Keratinocyte (primary cell): ENCODE measurements around the gene MYDGF. TPM values are rescaled to one million over a fixed set of nuclear protein-coding genes. Genes with fewer than 3 reads are reported as not detected.

Experiments
- DNase-seq: peaks from one replicate; pipeline ENCODE4 v3.0.0-alpha.2; 2011; ENCODE audit warnings: low read depth, missing footprints, low spot score
- FAIRE-seq: peaks from 2 replicates; lab custom pipeline; 2011; peaks lifted over from hg19 to GRCh38; lab: Jason Lieb, UNC
- H2AFZ ChIP-seq: 2 replicates; pipeline ENCODE4 v1.6.0; 2012; ENCODE audit warnings: low read length, control low read depth, inconsistent platforms; ENCODE audit not compliant: control insufficient read depth
- H3K27ac ChIP-seq: 2 replicates; pipeline ENCODE4 v1.5.1; 2011; ENCODE audit warnings: low read length; ENCODE audit not compliant: control insufficient read depth, insufficient read depth
- H3K27me3 ChIP-seq: 3 replicates; pipeline ENCODE4 v1.6.0; 2011; ENCODE audit warnings: low read length; ENCODE audit not compliant: control insufficient read depth, insufficient read depth; ENCODE audit errors: extremely low read depth
- H3K36me3 ChIP-seq, 2 experiments: 2 replicates in 1 of 2; 3 replicates in 1 of 2; pipeline ENCODE4 v1.5.1; 2011; ENCODE audit warnings: low read length in 2 of 2, mild to moderate bottlenecking in 1 of 2; ENCODE audit not compliant: control insufficient read depth in 2 of 2, insufficient read depth in 2 of 2; ENCODE audit errors: extremely low read depth in 1 of 2
- H3K4me1 ChIP-seq: 3 replicates; pipeline ENCODE4 v1.5.1; 2011; ENCODE audit warnings: low read length; ENCODE audit not compliant: control insufficient read depth, insufficient read depth; ENCODE audit errors: extremely low read depth
- H3K4me2 ChIP-seq: 3 replicates; pipeline ENCODE4 v1.6.0; 2011; ENCODE audit warnings: low read depth, low read length; ENCODE audit not compliant: control insufficient read depth, insufficient read depth; ENCODE audit errors: extremely low read depth
- H3K4me3 ChIP-seq, 3 experiments: fragments of 200-600 bp in 1 of 3; sonication (generic) in 1 of 3; 2 replicates in 2 of 3; 3 replicates in 1 of 3; pipeline ENCODE4 v1.5.1; 2011 to 2016; ENCODE audit warnings: low read length in 3 of 3, mild to moderate bottlenecking in 3 of 3, control low read depth in 2 of 3, inconsistent platforms in 1 of 3, low read depth in 1 of 3, mixed read lengths in 1 of 3, mixed run types in 1 of 3, moderate library complexity in 1 of 3; ENCODE audit not compliant: control insufficient read depth in 2 of 3, insufficient read depth in 2 of 3; ENCODE audit errors: extremely low read depth in 1 of 3
- H3K79me2 ChIP-seq: 2 replicates; pipeline ENCODE4 v1.6.0; 2012; ENCODE audit warnings: low read length; ENCODE audit not compliant: control insufficient read depth, insufficient read depth
- H3K9ac ChIP-seq: 3 replicates; pipeline ENCODE4 v1.6.0; 2011; ENCODE audit warnings: low read length; ENCODE audit not compliant: control insufficient read depth, insufficient read depth; ENCODE audit errors: extremely low read depth
- H3K9me1 ChIP-seq: 3 replicates; pipeline ENCODE4 v1.6.0; 2011; ENCODE audit warnings: low read length; ENCODE audit not compliant: control insufficient read depth, insufficient read depth; ENCODE audit errors: extremely low read depth
- H3K9me3 ChIP-seq: 2 replicates; pipeline ENCODE4 v1.5.1; 2012; ENCODE audit warnings: low read depth, low read length; ENCODE audit not compliant: control insufficient read depth
- H4K20me1 ChIP-seq: 3 replicates; pipeline ENCODE4 v1.6.0; 2011; ENCODE audit warnings: low read length; ENCODE audit not compliant: control insufficient read depth, insufficient read depth; ENCODE audit errors: extremely low read depth
- CTCF ChIP-seq, 3 experiments: IDR thresholded peaks in 1 of 3; conservative IDR thresholded peaks in 1 of 3; optimal IDR thresholded peaks in 1 of 3; 2 replicates in 2 of 3; 3 replicates in 1 of 3; pipeline versions ENCODE3 to v1.5.1; 2011; ENCODE audit warnings: low read length in 3 of 3, mild to moderate bottlenecking in 3 of 3, moderate library complexity in 2 of 3, control low read depth in 1 of 3, inconsistent platforms in 1 of 3; ENCODE audit not compliant: insufficient read depth in 2 of 3; ENCODE audit errors: extremely low read depth in 1 of 3
- EZH2 ChIP-seq: IDR thresholded peaks from one replicate; pipeline ENCODE4 v1.6.1; 2012; ENCODE audit warnings: inconsistent platforms, mild to moderate bottlenecking, low read length, moderate library complexity
- dilution Hi-C: fragments of 300-500 bp; cut with MboI; formaldehyde crosslinking; loops from one replicate; pipeline ENCODE4 v1.7.0; 2020; ENCODE audit warnings: low sequenced_read_pairs; ENCODE audit not compliant: extremely low pct_ligation_motif_present
- polyA plus RNA-seq, 5 experiments: library from polyadenylated mRNA; depleted of rRNA in 3 of 5; stranded (reverse) in 3 of 5; stranded (forward) in 1 of 5; unstranded in 1 of 5; fragments of >200 nt; gene quantifications; 1 replicate in 1 of 5; 2 replicates in 3 of 5; 3 replicates in 1 of 5; pipeline versions ENCODE4 v1.2.1 to v1.2.3, GENCODE V29; 2011 to 2012; ENCODE audit warnings: missing spikeins in 2 of 5, low read depth in 1 of 5, low replicate concordance in 1 of 5

MYDGF gene
- polyA plus RNA-seq, 1 donor (not counting 4 experiments of a cell fraction or from before 2014, with no cell fraction given), result 85.9 TPM

GRCh38 chr19:4673216-4673615 is 3.1 kb upstream of the MYDGF start:
- no peak for FAIRE-seq

GRCh38 chr19:4671185-4671851 is 1.2 kb upstream of the MYDGF start:
- Histone ChIP-seq H3K79me2 (peaks cover 27% of the 10 kb centered on the region), H3K9me3 (no peaks in the 10 kb centered on the region), H3K4me2 (peak overlapping the region; percentile 3), H3K27me3 (no peaks in the 10 kb centered on the region), H4K20me1 (no peaks in the 10 kb centered on the region), H3K4me1 (peaks cover 16% of the 10 kb centered on the region), H3K9me1 (no peaks in the 10 kb centered on the region), H3K9ac (no peak overlapping the region), H3K4me3 (no peak overlapping the region), H3K27ac (peak overlapping the region; percentile 55), H2AFZ (peak overlapping the region; percentile 66), H3K36me3 (peaks cover 7 to 27% of the 10 kb centered on the region in 2 experiments)
- TF ChIP-seq CTCF (optimal IDR thresholded peaks at IDR 0.05 in 1 of 3, IDR thresholded peaks at IDR 0.05 in 1 of 3, conservative IDR thresholded peaks at IDR 0.05 in 1 of 3; ENCODE audit: extremely low read depth in 1 of 3, insufficient read depth in 2 of 3, low read length in 3 of 3), result no peak
- TF ChIP-seq EZH2, result no peak
- DNase-seq (no peak), FAIRE-seq (no peak)
- dilution Hi-C loops, result no loop called here

More at GRCh38 chr19:4673216-4673615, 3.1 kb upstream of the MYDGF start:
- Histone ChIP-seq H4K20me1 (no peaks in the 10 kb centered on the region), H3K9me3 (no peaks in the 10 kb centered on the region), H3K36me3 (peaks cover 15 to 29% of the 10 kb centered on the region in 2 experiments), H3K9ac (no peak overlapping the region), H3K79me2 (peaks cover 16% of the 10 kb centered on the region), H3K4me1 (peaks cover 16% of the 10 kb centered on the region), H2AFZ (no peak overlapping the region), H3K27ac (no peak overlapping the region), H3K9me1 (no peaks in the 10 kb centered on the region), H3K4me3 (no peak overlapping the region), H3K27me3 (no peaks in the 10 kb centered on the region), H3K4me2 (no peak overlapping the region)
- dilution Hi-C loops, result no loop called here
- TF ChIP-seq CTCF (optimal IDR thresholded peaks at IDR 0.05 in 1 of 3, IDR thresholded peaks at IDR 0.05 in 1 of 3, conservative IDR thresholded peaks at IDR 0.05 in 1 of 3; ENCODE audit: extremely low read depth in 1 of 3, insufficient read depth in 2 of 3, low read length in 3 of 3) (no peak), EZH2 (no peak)
- no peak for DNase-seq
